K562 (cell line): Measurements from ENCODE around the gene LSM8. TPM values are rescaled to one million over a fixed set of nuclear protein-coding genes. Genes with fewer than 3 reads are reported as not detected.

Experiments
- ATAC-seq: fragments of 200-7000 bp; cut with Tn5 transposase; 3 replicates; pipeline ENCODE4 v1.9.1; 2020; ENCODE audit warnings: moderate library complexity
- BruUV-seq: library from RNA; stranded (reverse); fragments of 400-500 nt; replicated peaks from 2 replicates; lab custom pipeline; 2021; lab: Mats Ljungman, UMichigan
- CTCF ChIA-PET: fragments of 300-600 bp; formaldehyde crosslinking; extraction: SDS; loops from one replicate; lab custom pipeline; 2021; ENCODE audit warnings: low intra/inter-chr PET ratio; lab: Yijun Ruan, JAX
- POLR2A ChIA-PET: fragments of 300-600, 350-650 bp; sonication (Branson Sonifier 250); formaldehyde crosslinking; extraction: SDS; loops from one replicate; lab custom pipeline; 2021; ENCODE audit warnings: antibody characterized with exemption, inconsistent platforms; lab: Yijun Ruan, JAX
- DNase-seq, 4 experiments: peaks; one replicate each; pipeline versions ENCODE4 v3.0.0 to v3.0.0-alpha.2; 2011 to 2018; ENCODE audit warnings: low spot score in 3 of 4, mixed read lengths in 3 of 4; ENCODE audit errors: extremely low read depth in 1 of 4
- FAIRE-seq: peaks from 2 replicates; lab custom pipeline; 2011; peaks lifted over from hg19 to GRCh38; lab: Jason Lieb, UNC
- H2AFZ ChIP-seq: 2 replicates; pipeline ENCODE4 v1.6.0; 2011; ENCODE audit warnings: low read depth, low read length, control low read depth, inconsistent platforms
- H3K27ac ChIP-seq: fragments of 200-600 bp; 3 replicates; pipeline ENCODE4 v1.8.0; 2011; ENCODE audit warnings: low read depth, mild to moderate bottlenecking, control low read depth, inconsistent platforms, low read length, moderate library complexity, mixed read lengths; ENCODE audit errors: extremely low read depth
- H3K27me3 ChIP-seq, 2 experiments: fragments of 300-600 bp in 1 of 2; 2 replicates in 1 of 2; 3 replicates in 1 of 2; pipeline versions ENCODE4 v1.6.0 to v1.8.0; 2011; ENCODE audit warnings: inconsistent platforms in 2 of 2, low read length in 2 of 2, mild to moderate bottlenecking in 1 of 2, mixed read lengths in 1 of 2, moderate library complexity in 1 of 2; ENCODE audit not compliant: control insufficient read depth in 2 of 2, insufficient read depth in 2 of 2
- H3K36me3 ChIP-seq: fragments of 300-600 bp; 3 replicates; pipeline ENCODE4 v1.8.0; 2011; ENCODE audit warnings: mild to moderate bottlenecking, low read length, inconsistent platforms; ENCODE audit not compliant: control insufficient read depth, insufficient read depth
- H3K4me1 ChIP-seq, 2 experiments: fragments of 200-600 bp in 1 of 2; replicated peaks in 1 of 2; 2 replicates in 1 of 2; 3 replicates in 1 of 2; pipeline versions ENCODE4 v1.5.1 to v1.8.0; 2011; ENCODE audit warnings: inconsistent platforms in 2 of 2, low read length in 2 of 2, mild to moderate bottlenecking in 1 of 2, mixed read lengths in 1 of 2, moderate library complexity in 1 of 2; ENCODE audit not compliant: control insufficient read depth in 2 of 2, insufficient read depth in 2 of 2
- H3K4me2 ChIP-seq: 2 replicates; pipeline ENCODE4 v1.6.1; 2011; ENCODE audit warnings: low read length, control low read depth, inconsistent platforms, mixed read lengths; ENCODE audit not compliant: insufficient read depth
- H3K4me3 ChIP-seq: fragments of 200-600 bp; sonication (generic), shearing (Covaris generic); 2 replicates; pipeline ENCODE4 v1.5.1; 2016; ENCODE audit warnings: control low read depth, inconsistent platforms
- H3K79me2 ChIP-seq: fragments of 200-600 bp; 3 replicates; pipeline ENCODE4 v1.8.0; 2011; ENCODE audit warnings: low read length, inconsistent platforms; ENCODE audit not compliant: control insufficient read depth, insufficient read depth
- H3K9ac ChIP-seq, 2 experiments: 2 replicates each; pipeline versions ENCODE4 v1.6.0 to v1.6.1; 2011; ENCODE audit warnings: low read depth in 2 of 2, low read length in 2 of 2, control low read depth in 1 of 2, inconsistent platforms in 1 of 2, mild to moderate bottlenecking in 1 of 2, mixed read lengths in 1 of 2; ENCODE audit not compliant: insufficient read depth in 1 of 2
- H3K9me1 ChIP-seq: one replicate; pipeline ENCODE4 v1.6.0; 2011; ENCODE audit warnings: inconsistent platforms, mild to moderate bottlenecking, low read length, moderate library complexity; ENCODE audit not compliant: control insufficient read depth, insufficient read depth
- H3K9me3 ChIP-seq: replicated peaks from 2 replicates; pipeline ENCODE4 v1.5.1; 2011; ENCODE audit warnings: low read depth, low read length, inconsistent platforms; ENCODE audit not compliant: control insufficient read depth, insufficient read depth
- H4K20me1 ChIP-seq: replicated peaks from 2 replicates; pipeline ENCODE4 v1.6.1; 2011; ENCODE audit warnings: low read length, inconsistent platforms, mixed read lengths; ENCODE audit not compliant: control insufficient read depth, insufficient read depth
- CSDE1 ChIP-seq, 2 experiments: fragments of 450-650 bp; IDR thresholded peaks; 2 replicates each; pipeline ENCODE4 v1.6.1; 2016; ENCODE audit warnings: mild to moderate bottlenecking in 1 of 2
- GTF2B ChIP-seq: IDR thresholded peaks from 2 replicates; pipeline ENCODE4 v1.6.1; 2011; ENCODE audit not compliant: insufficient read length; ENCODE audit errors: extremely low read depth
- KDM1A ChIP-seq, 2 experiments: fragments of 450-650 bp; IDR thresholded peaks; 2 replicates each; pipeline ENCODE4 v1.6.1; 2016; ENCODE audit warnings: mild to moderate bottlenecking in 2 of 2
- MAFF ChIP-seq: IDR thresholded peaks from 2 replicates; pipeline ENCODE4 v1.6.1; 2012; ENCODE audit warnings: low read length, improper control_type of control experiment
- MCM7 ChIP-seq, 2 experiments: fragments of 450-650 bp; IDR thresholded peaks; 2 replicates each; pipeline ENCODE4 v1.6.1; 2016 to 2018
- NFYB ChIP-seq: IDR thresholded peaks from 2 replicates; pipeline ENCODE4 v1.6.1; 2011; ENCODE audit warnings: mild to moderate bottlenecking, moderate library complexity; ENCODE audit not compliant: insufficient read length; ENCODE audit errors: extremely low read depth
- OTX1 ChIP-seq: fragments of 450-650 bp; formaldehyde crosslinking; IDR thresholded peaks from 2 replicates; pipeline ENCODE4 v1.4.0; 2022; ENCODE audit warnings: mild to moderate bottlenecking
- TFAM ChIP-seq: fragments of 250-450 bp; sonication (Bioruptor Pico); conservative IDR thresholded peaks from 2 replicates; pipeline ENCODE4 v1.5.0; 2021; ENCODE audit warnings: mild to moderate bottlenecking, moderate library complexity
- ZBTB1 ChIP-seq: sonication (generic); formaldehyde crosslinking; IDR thresholded peaks from 2 replicates; pipeline ENCODE4 v1.8.1; 2023; ENCODE audit warnings: missing genetic modification reagents, low read depth, mild to moderate bottlenecking, borderline replicate concordance
- ZBTB9 ChIP-seq: fragments of 450-650 bp; formaldehyde crosslinking; IDR thresholded peaks from 2 replicates; pipeline ENCODE4 v1.4.0; 2020; ENCODE audit warnings: mild to moderate bottlenecking, moderate library complexity
- ZFP30 ChIP-seq: fragments of 250-450 bp; sonication (Bioruptor Pico); IDR thresholded peaks from 2 replicates; pipeline ENCODE4 v1.8.0; 2022; ENCODE audit warnings: moderate library complexity, mild to moderate bottlenecking, inconsistent platforms, borderline replicate concordance
- ZNF124 ChIP-seq: sonication (generic); formaldehyde crosslinking; IDR thresholded peaks from 2 replicates; pipeline ENCODE4 v1.8.1; 2022; ENCODE audit warnings: missing genetic modification reagents
- ZNF354B ChIP-seq: fragments of 250-450 bp; sonication (Bioruptor Pico); IDR thresholded peaks from 2 replicates; pipeline ENCODE4 v1.4.0; 2020
- ZNF431 ChIP-seq: sonication (generic); formaldehyde crosslinking; IDR thresholded peaks from 2 replicates; pipeline ENCODE4 v1.8.0; 2022; ENCODE audit warnings: mild to moderate bottlenecking, missing genetic modification reagents
- WGBS: fragments of 100-300 bp; shearing (Covaris generic); methylation state at CpG from one replicate; pipeline ENCODE4 v1.1.6; 2016; ENCODE audit warnings: low coverage, mixed read lengths; ENCODE audit not compliant: insufficient coverage; ENCODE audit errors: missing lambda C conversion rate; 5-methylcytosine and 5-hydroxymethylcytosine counted together
- in situ Hi-C: fragments of 300-500 bp; cut with MboI; formaldehyde crosslinking; loops from 4 replicates; pipeline ENCODE4 v1.15.0; 2018; ENCODE audit warnings: inconsistent platforms, mixed read lengths
- intact Hi-C: fragments of 100-400 bp; cut with micrococcal nuclease; formaldehyde crosslinking; loops from 2 replicates; pipeline ENCODE4 v1.14.2; 2022
- polyA plus RNA-seq, 8 experiments: library from polyadenylated mRNA; depleted of rRNA in 4 of 8; stranded (reverse) in 5 of 8; unstranded in 3 of 8; fragments of >200 nt; fragmentation: Nextera tagmentation in 2 of 8; fragmentation: Illumina TruSeq in 1 of 8; extraction: Ambion mirVana in 2 of 8; extraction: Trizol in 1 of 8; gene quantifications; 2 replicates each; pipeline versions ENCODE4 v1.2.1 to v1.2.3, GENCODE V29; 2011 to 2014; ENCODE audit warnings: inconsistent platforms in 1 of 8, missing spikeins in 1 of 8
- total RNA-seq, 7 experiments: library from RNA; depleted of rRNA in 6 of 7; stranded (reverse); fragments of >200 nt in 6 of 7; fragmentation: Illumina TruSeq in 2 of 7; extraction: Trizol in 2 of 7; gene quantifications; 2 replicates each; pipeline versions ENCODE4 v1.2.1 to v1.2.3, GENCODE V29; 2011 to 2021; ENCODE audit warnings: low replicate concordance in 1 of 7
- TF ChIP-seq, protein P1 (sequence below): fragments of 450-650 bp; IDR thresholded peaks from 2 replicates; pipeline ENCODE4 v1.6.1; 2018; ENCODE audit not compliant: partially characterized antibody
- TF ChIP-seq, protein P2 (sequence below): sonication (generic); formaldehyde crosslinking; IDR thresholded peaks from 2 replicates; pipeline ENCODE4 v1.8.1; 2023; ENCODE audit warnings: mild to moderate bottlenecking, missing genetic modification reagents

LSM8 gene
- total and polyA plus RNA-seq, 9 of the 15 experiments (the other 6 are each of a cell fraction or from before 2014, with no cell fraction given), result 81.5 to 340 (median 180) TPM

GRCh38 chr7:118169146-118169545, 14.8 kb upstream of the LSM8 start:
- Histone ChIP-seq H3K79me2 (no peaks in the 10 kb centered on the region), H3K27ac (no peak overlapping the region), H3K9me3 (no peaks in the 10 kb centered on the region), H3K9me1 (no peaks in the 10 kb centered on the region), H3K4me1 (no peaks in the 10 kb centered on the region), H2AFZ (no peak overlapping the region), H4K20me1 (no peaks in the 10 kb centered on the region), H3K9ac (no peak overlapping the region), H3K4me3 (no peak overlapping the region), H3K27me3 (0 out of 5 replicates have a peak, but pooled peaks cover 0 to 4% of the 10 kb centered on the region in 2 experiments), H3K36me3 (no peaks in the 10 kb centered on the region), H3K4me2 (no peak overlapping the region)
- intact Hi-C loops, result no loop called here
- in situ Hi-C loops, result no loop called here
- POLR2A ChIA-PET, result interaction anchor here (0.7 kb wide), 1 partner anchor 1504 kb away, joined by 3 read pairs; no protein-coding TSS in a partner anchor
- peak; percentile 67 for ATAC-seq
- no peak for FAIRE-seq
- 0% methylated on average over 4 of the region's 4 CpGs for WGBS
- peak in 2 of 4 experiments; percentile 21 to 26 for DNase-seq
- BruUV-seq, result no TSS peak
- CTCF ChIA-PET, result no interaction called here
- TF ChIP-seq ZNF354B (CRISPR knock-in tag) (no peak), GTF2B (no peak), CSDE1 (IDR thresholded peaks at IDR 0.05) (no peak), TFAM (CRISPR knock-in tag) (no peak), ZNF124 (CRISPR knock-in tag) (no peak), ZBTB9 (no peak), MCM7 (IDR thresholded peaks at IDR 0.05) (no peak), KDM1A (IDR thresholded peaks at IDR 0.05) (no peak), OTX1 (CRISPR knock-in tag) (no peak), NFYB (no peak), MAFF (no peak), ZFP30 (CRISPR knock-in tag) (no peak), ZBTB1 (no peak), ZNF431 (no peak)
- TF ChIP-seq, protein P1, sequence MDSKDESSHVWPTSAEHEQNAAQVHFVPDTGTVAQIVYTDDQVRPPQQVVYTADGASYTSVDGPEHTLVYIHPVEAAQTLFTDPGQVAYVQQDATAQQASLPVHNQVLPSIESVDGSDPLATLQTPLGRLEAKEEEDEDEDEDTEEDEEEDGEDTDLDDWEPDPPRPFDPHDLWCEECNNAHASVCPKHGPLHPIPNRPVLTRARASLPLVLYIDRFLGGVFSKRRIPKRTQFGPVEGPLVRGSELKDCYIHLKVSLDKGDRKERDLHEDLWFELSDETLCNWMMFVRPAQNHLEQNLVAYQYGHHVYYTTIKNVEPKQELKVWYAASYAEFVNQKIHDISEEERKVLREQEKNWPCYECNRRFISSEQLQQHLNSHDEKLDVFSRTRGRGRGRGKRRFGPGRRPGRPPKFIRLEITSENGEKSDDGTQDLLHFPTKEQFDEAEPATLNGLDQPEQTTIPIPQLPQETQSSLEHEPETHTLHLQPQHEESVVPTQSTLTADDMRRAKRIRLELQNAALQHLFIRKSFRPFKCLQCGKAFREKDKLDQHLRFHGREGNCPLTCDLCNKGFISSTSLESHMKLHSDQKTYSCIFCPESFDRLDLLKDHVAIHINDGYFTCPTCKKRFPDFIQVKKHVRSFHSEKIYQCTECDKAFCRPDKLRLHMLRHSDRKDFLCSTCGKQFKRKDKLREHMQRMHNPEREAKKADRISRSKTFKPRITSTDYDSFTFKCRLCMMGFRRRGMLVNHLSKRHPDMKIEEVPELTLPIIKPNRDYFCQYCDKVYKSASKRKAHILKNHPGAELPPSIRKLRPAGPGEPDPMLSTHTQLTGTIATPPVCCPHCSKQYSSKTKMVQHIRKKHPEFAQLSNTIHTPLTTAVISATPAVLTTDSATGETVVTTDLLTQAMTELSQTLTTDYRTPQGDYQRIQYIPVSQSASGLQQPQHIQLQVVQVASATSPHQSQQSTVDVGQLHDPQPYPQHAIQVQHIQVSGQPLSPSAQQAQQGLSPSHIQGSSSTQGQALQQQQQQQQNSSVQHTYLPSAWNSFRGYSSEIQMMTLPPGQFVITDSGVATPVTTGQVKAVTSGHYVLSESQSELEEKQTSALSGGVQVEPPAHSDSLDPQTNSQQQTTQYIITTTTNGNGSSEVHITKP, result no peak
- TF ChIP-seq, protein P2, sequence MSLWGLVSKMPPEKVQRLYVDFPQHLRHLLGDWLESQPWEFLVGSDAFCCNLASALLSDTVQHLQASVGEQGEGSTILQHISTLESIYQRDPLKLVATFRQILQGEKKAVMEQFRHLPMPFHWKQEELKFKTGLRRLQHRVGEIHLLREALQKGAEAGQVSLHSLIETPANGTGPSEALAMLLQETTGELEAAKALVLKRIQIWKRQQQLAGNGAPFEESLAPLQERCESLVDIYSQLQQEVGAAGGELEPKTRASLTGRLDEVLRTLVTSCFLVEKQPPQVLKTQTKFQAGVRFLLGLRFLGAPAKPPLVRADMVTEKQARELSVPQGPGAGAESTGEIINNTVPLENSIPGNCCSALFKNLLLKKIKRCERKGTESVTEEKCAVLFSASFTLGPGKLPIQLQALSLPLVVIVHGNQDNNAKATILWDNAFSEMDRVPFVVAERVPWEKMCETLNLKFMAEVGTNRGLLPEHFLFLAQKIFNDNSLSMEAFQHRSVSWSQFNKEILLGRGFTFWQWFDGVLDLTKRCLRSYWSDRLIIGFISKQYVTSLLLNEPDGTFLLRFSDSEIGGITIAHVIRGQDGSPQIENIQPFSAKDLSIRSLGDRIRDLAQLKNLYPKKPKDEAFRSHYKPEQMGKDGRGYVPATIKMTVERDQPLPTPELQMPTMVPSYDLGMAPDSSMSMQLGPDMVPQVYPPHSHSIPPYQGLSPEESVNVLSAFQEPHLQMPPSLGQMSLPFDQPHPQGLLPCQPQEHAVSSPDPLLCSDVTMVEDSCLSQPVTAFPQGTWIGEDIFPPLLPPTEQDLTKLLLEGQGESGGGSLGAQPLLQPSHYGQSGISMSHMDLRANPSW (CRISPR knock-in tag), result no peak
